HepG2 (cell line): ENCODE results near the gene LAG3. TPM values are rescaled to one million over a fixed set of nuclear protein-coding genes. Genes with fewer than 3 reads are reported as not detected.
A peak's percentile ranks its signal among the peaks of the same experiment; 100 is the strongest.

ENCODE experiments used
- ADNP ChIP-seq: sonication (generic); formaldehyde crosslinking; IDR thresholded peaks from 2 replicates; pipeline ENCODE4 v1.4.0; 2020; ENCODE audit warnings: missing genetic modification reagents
- DMAP1 ChIP-seq: IDR thresholded peaks from 2 replicates; pipeline ENCODE4 v1.6.1; 2016
- FLYWCH1 ChIP-seq: sonication (generic); formaldehyde crosslinking; IDR thresholded peaks from 2 replicates; pipeline ENCODE4 v1.8.1; 2023; ENCODE audit warnings: mild to moderate bottlenecking, missing genetic modification reagents
- FOSL1 ChIP-seq: sonication (generic); formaldehyde crosslinking; IDR thresholded peaks from 2 replicates; pipeline ENCODE4 v1.9.0; 2021; ENCODE audit warnings: missing genetic modification reagents, borderline replicate concordance
- GTF2F1 ChIP-seq: fragments of 150-350 bp; IDR thresholded peaks from 2 replicates; pipeline ENCODE4 v1.6.1; 2014; ENCODE audit warnings: low read length
- HNRNPK ChIP-seq: fragments of 200-400 bp; formaldehyde crosslinking; IDR thresholded peaks from 2 replicates; pipeline ENCODE4 v1.6.1; 2018; ENCODE audit warnings: low read length, low read depth, moderate library complexity, mild to moderate bottlenecking; ENCODE audit not compliant: poor library complexity, severe bottlenecking
- NBN ChIP-seq: fragments of 450-650 bp; conservative IDR thresholded peaks from 2 replicates; pipeline ENCODE4 v1.6.1; 2017
- RAD51 ChIP-seq: fragments of 450-650 bp; IDR thresholded peaks from 2 replicates; pipeline ENCODE4 v1.6.1; 2016; ENCODE audit warnings: borderline replicate concordance
- SNAPC2 ChIP-seq: sonication (generic); formaldehyde crosslinking; IDR thresholded peaks from 2 replicates; pipeline ENCODE4 v1.8.1; 2022; ENCODE audit warnings: mild to moderate bottlenecking, missing genetic modification reagents
- SRF ChIP-seq: IDR thresholded peaks from 2 replicates; pipeline ENCODE4 v1.6.1; 2011; ENCODE audit warnings: mild to moderate bottlenecking, low read depth, low read length, moderate library complexity
- ZKSCAN1 ChIP-seq: fragments of 150-350 bp; IDR thresholded peaks from 2 replicates; pipeline ENCODE4 v1.6.1; 2014; ENCODE audit warnings: low read length
- ZNF12 ChIP-seq: sonication (generic); formaldehyde crosslinking; IDR thresholded peaks from 2 replicates; pipeline ENCODE4 v1.5.0; 2020; ENCODE audit warnings: missing genetic modification reagents
- ZNF207 ChIP-seq: fragments of 450-650 bp; IDR thresholded peaks from 2 replicates; pipeline ENCODE4 v1.6.1; 2016; ENCODE audit warnings: antibody characterized with exemption, borderline replicate concordance
- ZNF232 ChIP-seq: sonication (generic); formaldehyde crosslinking; IDR thresholded peaks from 2 replicates; pipeline ENCODE4 v1.4.0; 2020; ENCODE audit warnings: missing genetic modification reagents, borderline replicate concordance
- ZNF260 ChIP-seq: sonication (generic); formaldehyde crosslinking; IDR thresholded peaks from 2 replicates; pipeline ENCODE4 v1.4.0; 2020; ENCODE audit warnings: missing genetic modification reagents, low read depth, mild to moderate bottlenecking, borderline replicate concordance
- ZNF430 ChIP-seq: sonication (generic); formaldehyde crosslinking; IDR thresholded peaks from 2 replicates; pipeline ENCODE4 v1.9.0; 2021; ENCODE audit warnings: mild to moderate bottlenecking, missing genetic modification reagents
- ZNF431 ChIP-seq: sonication (generic); formaldehyde crosslinking; IDR thresholded peaks from 2 replicates; pipeline ENCODE4 v1.9.0; 2022; ENCODE audit warnings: missing genetic modification reagents, low read depth, mild to moderate bottlenecking, borderline replicate concordance
- ZNF446 ChIP-seq: sonication (generic); formaldehyde crosslinking; IDR thresholded peaks from 2 replicates; pipeline ENCODE4 v1.5.0; 2020; ENCODE audit warnings: mild to moderate bottlenecking, missing genetic modification reagents
- ZNF570 ChIP-seq: sonication (generic); formaldehyde crosslinking; IDR thresholded peaks from 2 replicates; pipeline ENCODE4 v1.4.0; 2020; ENCODE audit warnings: mild to moderate bottlenecking, missing genetic modification reagents, borderline replicate concordance
- ZNF607 ChIP-seq: sonication (generic); formaldehyde crosslinking; IDR thresholded peaks from 2 replicates; pipeline ENCODE4 v1.5.1; 2020; ENCODE audit warnings: missing genetic modification reagents, mild to moderate bottlenecking, borderline replicate concordance
- ZNF776 ChIP-seq: sonication (generic); formaldehyde crosslinking; IDR thresholded peaks from 2 replicates; pipeline ENCODE4 v1.4.0; 2020; ENCODE audit warnings: mild to moderate bottlenecking, missing genetic modification reagents
- polyA plus RNA-seq, 8 experiments: library from polyadenylated mRNA; depleted of rRNA in 3 of 8; stranded (reverse) in 7 of 8; unstranded in 1 of 8; fragments of >200 nt; fragmentation: Illumina TruSeq in 4 of 8; extraction: Trizol in 4 of 8; gene quantifications; 2 replicates each; pipeline versions ENCODE4 v1.2.1 to v1.2.3, GENCODE V29; 2011 to 2016; ENCODE audit warnings: low read depth in 4 of 8, missing spikeins in 1 of 8, mixed read lengths in 1 of 8; ENCODE audit not compliant: insufficient read depth in 1 of 8
- total RNA-seq, 5 experiments: library from RNA; depleted of rRNA; stranded (reverse); fragments of >200 nt; fragmentation: Illumina TruSeq; extraction: Trizol; gene quantifications; 2 replicates each; pipeline ENCODE4 v1.2.3, GENCODE V29; 2016; ENCODE audit warnings: low read depth in 1 of 5
- TF ChIP-seq, protein P1 (sequence below): fragments of 450-650 bp; IDR thresholded peaks from 2 replicates; pipeline ENCODE4 v1.6.1; 2016
- TF ChIP-seq, protein P2 (sequence below): sonication (generic); formaldehyde crosslinking; IDR thresholded peaks from 2 replicates; pipeline ENCODE4 v1.5.0; 2020; ENCODE audit warnings: mild to moderate bottlenecking, missing genetic modification reagents, borderline replicate concordance
- TF ChIP-seq, protein P3 (sequence below): IDR thresholded peaks from 2 replicates; pipeline ENCODE4 v1.6.1; 2016; ENCODE audit warnings: missing biosample characterization, missing genetic modification reagents, low read depth

The LAG3 gene
- total and polyA plus RNA-seq, 2 of the 13 experiments (the other 11 are each of a cell fraction or from before 2014, with no cell fraction given): 0.11 to 0.26 TPM

DNA sequence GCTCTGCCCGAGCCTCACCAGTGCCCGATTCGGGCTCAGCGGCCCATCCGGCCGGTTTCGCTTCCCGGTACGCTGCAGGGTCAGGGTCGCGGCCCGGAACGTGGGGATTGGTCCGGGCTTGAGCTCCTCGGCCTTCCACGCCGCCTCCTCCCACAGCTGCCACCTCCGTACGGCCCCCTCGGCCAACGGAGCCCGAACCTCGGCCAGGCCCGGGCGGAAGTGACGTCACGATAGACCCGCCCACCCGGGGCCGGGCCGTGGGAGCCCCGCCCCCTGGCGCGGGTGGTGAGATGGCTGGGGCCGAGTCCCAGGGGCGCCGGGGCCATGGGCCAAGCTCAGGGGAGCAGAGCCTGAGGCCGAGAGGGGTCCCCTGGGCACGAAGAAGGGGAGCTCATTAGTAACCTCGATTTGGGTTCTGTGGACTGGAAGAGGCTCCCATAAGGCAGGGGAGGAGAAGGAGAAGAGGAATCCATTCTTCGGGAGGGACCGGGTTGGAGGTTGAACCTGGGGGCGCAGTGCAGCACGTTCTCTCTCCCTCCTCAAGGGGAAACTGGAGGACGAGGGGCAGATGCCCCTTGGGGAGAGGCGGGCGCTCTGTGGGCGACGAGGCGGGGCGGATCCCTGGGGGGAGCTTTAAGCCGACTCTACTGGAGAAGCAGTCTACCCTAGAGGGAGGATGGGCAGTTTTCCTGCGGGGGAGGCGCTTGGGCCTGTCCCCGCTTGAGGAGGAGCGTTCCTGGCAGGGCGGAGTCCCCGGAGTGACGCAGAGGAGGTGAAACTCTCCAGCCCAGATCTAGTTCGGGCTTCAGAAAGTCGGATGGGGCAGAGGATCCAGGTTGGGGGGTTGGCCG is 19.2 kb upstream of the LAG3 start, which contains the start of gene MLF2 (continued):
- TF ChIP-seq ZNF260: no peak
- TF ChIP-seq, protein P1, sequence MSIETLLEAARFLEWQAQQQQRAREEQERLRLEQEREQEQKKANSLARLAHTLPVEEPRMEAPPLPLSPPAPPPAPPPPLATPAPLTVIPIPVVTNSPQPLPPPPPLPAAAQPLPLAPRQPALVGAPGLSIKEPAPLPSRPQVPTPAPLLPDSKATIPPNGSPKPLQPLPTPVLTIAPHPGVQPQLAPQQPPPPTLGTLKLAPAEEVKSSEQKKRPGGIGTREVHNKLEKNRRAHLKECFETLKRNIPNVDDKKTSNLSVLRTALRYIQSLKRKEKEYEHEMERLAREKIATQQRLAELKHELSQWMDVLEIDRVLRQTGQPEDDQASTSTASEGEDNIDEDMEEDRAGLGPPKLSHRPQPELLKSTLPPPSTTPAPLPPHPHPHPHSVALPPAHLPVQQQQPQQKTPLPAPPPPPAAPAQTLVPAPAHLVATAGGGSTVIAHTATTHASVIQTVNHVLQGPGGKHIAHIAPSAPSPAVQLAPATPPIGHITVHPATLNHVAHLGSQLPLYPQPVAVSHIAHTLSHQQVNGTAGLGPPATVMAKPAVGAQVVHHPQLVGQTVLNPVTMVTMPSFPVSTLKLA: no peak
- TF ChIP-seq NBN: no peak
- peak; percentile 57 for TF ChIP-seq ZNF776 (CRISPR knock-in tag)
- peak; percentile 82 for TF ChIP-seq HNRNPK
- no peak for TF ChIP-seq ZNF232 (CRISPR knock-in tag)
- no peak for TF ChIP-seq SRF
- TF ChIP-seq, protein P2, sequence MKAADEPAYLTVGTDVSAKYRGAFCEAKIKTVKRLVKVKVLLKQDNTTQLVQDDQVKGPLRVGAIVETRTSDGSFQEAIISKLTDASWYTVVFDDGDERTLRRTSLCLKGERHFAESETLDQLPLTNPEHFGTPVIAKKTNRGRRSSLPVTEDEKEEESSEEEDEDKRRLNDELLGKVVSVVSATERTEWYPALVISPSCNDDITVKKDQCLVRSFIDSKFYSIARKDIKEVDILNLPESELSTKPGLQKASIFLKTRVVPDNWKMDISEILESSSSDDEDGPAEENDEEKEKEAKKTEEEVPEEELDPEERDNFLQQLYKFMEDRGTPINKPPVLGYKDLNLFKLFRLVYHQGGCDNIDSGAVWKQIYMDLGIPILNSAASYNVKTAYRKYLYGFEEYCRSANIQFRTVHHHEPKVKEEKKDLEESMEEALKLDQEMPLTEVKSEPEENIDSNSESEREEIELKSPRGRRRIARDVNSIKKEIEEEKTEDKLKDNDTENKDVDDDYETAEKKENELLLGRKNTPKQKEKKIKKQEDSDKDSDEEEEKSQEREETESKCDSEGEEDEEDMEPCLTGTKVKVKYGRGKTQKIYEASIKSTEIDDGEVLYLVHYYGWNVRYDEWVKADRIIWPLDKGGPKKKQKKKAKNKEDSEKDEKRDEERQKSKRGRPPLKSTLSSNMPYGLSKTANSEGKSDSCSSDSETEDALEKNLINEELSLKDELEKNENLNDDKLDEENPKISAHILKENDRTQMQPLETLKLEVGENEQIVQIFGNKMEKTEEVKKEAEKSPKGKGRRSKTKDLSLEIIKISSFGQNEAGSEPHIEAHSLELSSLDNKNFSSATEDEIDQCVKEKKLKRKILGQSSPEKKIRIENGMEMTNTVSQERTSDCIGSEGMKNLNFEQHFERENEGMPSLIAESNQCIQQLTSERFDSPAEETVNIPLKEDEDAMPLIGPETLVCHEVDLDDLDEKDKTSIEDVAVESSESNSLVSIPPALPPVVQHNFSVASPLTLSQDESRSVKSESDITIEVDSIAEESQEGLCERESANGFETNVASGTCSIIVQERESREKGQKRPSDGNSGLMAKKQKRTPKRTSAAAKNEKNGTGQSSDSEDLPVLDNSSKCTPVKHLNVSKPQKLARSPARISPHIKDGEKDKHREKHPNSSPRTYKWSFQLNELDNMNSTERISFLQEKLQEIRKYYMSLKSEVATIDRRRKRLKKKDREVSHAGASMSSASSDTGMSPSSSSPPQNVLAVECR (CRISPR knock-in tag): peak; percentile 87
- TF ChIP-seq SNAPC2: peak; percentile 55; the same call in 1 of the 2 replicates
- no peak for TF ChIP-seq GTF2F1
- TF ChIP-seq ZNF12 (CRISPR knock-in tag): no peak; the same call in 1 of the 2 replicates
- no peak for TF ChIP-seq ZNF207
- TF ChIP-seq RAD51: no peak
- TF ChIP-seq ZNF430 (CRISPR knock-in tag): peak; percentile 64; the same call in 1 of the 2 replicates
- TF ChIP-seq, protein P3, sequence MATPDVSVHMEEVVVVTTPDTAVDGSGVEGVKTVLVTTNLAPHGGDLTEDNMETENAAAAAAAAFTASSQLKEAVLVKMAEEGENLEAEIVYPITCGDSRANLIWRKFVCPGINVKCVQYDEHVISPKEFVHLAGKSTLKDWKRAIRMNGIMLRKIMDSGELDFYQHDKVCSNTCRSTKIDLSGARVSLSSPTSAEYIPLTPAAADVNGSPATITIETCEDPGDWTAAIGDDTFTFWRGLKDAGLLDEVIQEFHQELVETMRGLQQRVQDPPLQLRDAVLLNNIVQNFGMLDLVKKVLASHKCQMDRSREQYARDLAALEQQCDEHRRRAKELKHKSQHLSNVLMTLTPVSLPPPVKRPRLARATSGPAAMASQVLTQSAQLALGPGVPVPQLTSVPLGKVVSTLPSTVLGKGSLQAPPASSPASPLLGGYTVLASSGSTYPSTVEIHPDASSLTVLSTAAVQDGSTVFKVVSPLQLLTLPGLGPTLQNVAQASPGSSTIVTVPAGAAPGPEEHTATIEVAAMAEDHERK: no peak
- no peak for TF ChIP-seq FLYWCH1 (CRISPR knock-in tag)
- no peak for TF ChIP-seq ZKSCAN1
- no peak for TF ChIP-seq ZNF570 (CRISPR knock-in tag)
- no peak for TF ChIP-seq FOSL1
- TF ChIP-seq ZNF446 (CRISPR knock-in tag): peak; percentile 77; the same call in 1 of the 2 replicates
- TF ChIP-seq ADNP: no peak
- peak; percentile 76; the same call in 1 of the 2 replicates for TF ChIP-seq DMAP1
- no peak for TF ChIP-seq ZNF431 (CRISPR knock-in tag)
- peak; percentile 60 for TF ChIP-seq ZNF607
